Nephron (organoid): ENCODE measurements around the gene APOA4.

Source experiments
- H3K27ac Mint-ChIP-seq, 3 experiments: 2 replicates each; pipeline ENCODE4 v1.8.0; 2020; ENCODE audit warnings: mixed read lengths in 3 of 3, mild to moderate bottlenecking in 2 of 3, moderate library complexity in 1 of 3
- H3K27me3 Mint-ChIP-seq: 2 replicates; pipeline ENCODE4 v1.8.0; 2021; ENCODE audit warnings: low read depth, mild to moderate bottlenecking, moderate library complexity, mixed read lengths
- H3K36me3 Mint-ChIP-seq: 2 replicates; pipeline ENCODE4 v1.8.0; 2020; ENCODE audit warnings: low read depth, mixed read lengths
- H3K4me1 Mint-ChIP-seq: 2 replicates; pipeline ENCODE4 v1.8.0; 2020; ENCODE audit warnings: mixed read lengths
- H3K4me3 Mint-ChIP-seq, 3 experiments: 2 replicates each; pipeline ENCODE4 v1.8.0; 2020; ENCODE audit warnings: mild to moderate bottlenecking in 3 of 3, mixed read lengths in 3 of 3, moderate library complexity in 2 of 3
- H3K9me3 Mint-ChIP-seq: 2 replicates; pipeline ENCODE4 v1.8.0; 2020; ENCODE audit warnings: mixed read lengths
- CTCF ChIP-seq, 3 experiments: fragments of 200-600 bp; sonication (generic); IDR thresholded peaks; one replicate each; pipeline ENCODE4 v1.5.0; 2021; ENCODE audit warnings: antibody characterized with exemption in 3 of 3; ENCODE audit not compliant: unreplicated experiment in 3 of 3

The APOA4 gene

GRCh38 chr11:116831790-116832349 lies 8.8 kb upstream of the APOA4 start:
- H3K9me3 Mint-ChIP-seq, result no peaks in the 10 kb centered on the region
- TF ChIP-seq CTCF (IDR thresholded peaks at IDR 0.05; ENCODE audit: unreplicated experiment in 3 of 3), result no peak
- no peak overlapping the region for H3K27ac Mint-ChIP-seq
- H3K27me3 Mint-ChIP-seq, result peaks cover 11% of the 10 kb centered on the region
- peaks cover 9% of the 10 kb centered on the region for H3K4me1 Mint-ChIP-seq
- H3K4me3 Mint-ChIP-seq, result no peak overlapping the region
- H3K36me3 Mint-ChIP-seq, result no peaks in the 10 kb centered on the region

- Mint-ChIP-seq H3K4me3 (no peak overlapping the region), H3K36me3 (no peaks in the 10 kb centered on the region), H3K27me3 (peaks cover 11% of the 10 kb centered on the region), H3K4me1 (peaks cover 2% of the 10 kb centered on the region), H3K27ac (no peak overlapping the region), H3K9me3 (no peaks in the 10 kb centered on the region)
- no peak for TF ChIP-seq CTCF (IDR thresholded peaks at IDR 0.05; ENCODE audit: unreplicated experiment in 3 of 3)
Measured at GRCh38 chr11:116830184-116830912, 7.2 kb upstream of the APOA4 start.

- no peaks in the 10 kb centered on the region for H3K36me3 Mint-ChIP-seq
- H3K27me3 Mint-ChIP-seq, result peaks cover 11% of the 10 kb centered on the region
Measured at GRCh38 chr11:116829525-116830183, 6.5 kb upstream of the APOA4 start, which contains the start of gene APOC3. Gene APOC3 (plus strand): TSS chr11:116829907. CDS start chr11:116830583, 676 bp downstream.

GRCh38 chr11:116828632-116829524 lies 5.8 kb upstream of the APOA4 start:
- H3K36me3 Mint-ChIP-seq, result no peaks in the 10 kb centered on the region
- no peaks in the 10 kb centered on the region for H3K9me3 Mint-ChIP-seq
- no peaks in the 10 kb centered on the region for H3K4me1 Mint-ChIP-seq
- H3K27me3 Mint-ChIP-seq, result peaks cover 7% of the 10 kb centered on the region
- TF ChIP-seq CTCF (IDR thresholded peaks at IDR 0.05; ENCODE audit: unreplicated experiment in 3 of 3), result no peak
- peak overlapping the region in 2 of 3 experiments; percentile 30 to 74 for H3K27ac Mint-ChIP-seq
- H3K4me3 Mint-ChIP-seq, result no peak overlapping the region

More at GRCh38 chr11:116829525-116830183, 6.5 kb upstream of the APOA4 start, which contains the start of gene APOC3:
- no peaks in the 10 kb centered on the region for H3K9me3 Mint-ChIP-seq
- no peak for TF ChIP-seq CTCF (IDR thresholded peaks at IDR 0.05; ENCODE audit: unreplicated experiment in 3 of 3)
- H3K4me1 Mint-ChIP-seq, result no peaks in the 10 kb centered on the region
- no peak within 1 kb of the TSS for H3K4me3 Mint-ChIP-seq
- H3K27ac Mint-ChIP-seq, result peak within 1 kb of the TSS in 1 of 3 experiments; percentile 30

GRCh38 chr11:116827461-116827860 lies 4.4 kb upstream of the APOA4 start:
- H3K27ac Mint-ChIP-seq, result no peak overlapping the region
- no peaks in the 10 kb centered on the region for H3K4me1 Mint-ChIP-seq
- no peaks in the 10 kb centered on the region for H3K9me3 Mint-ChIP-seq
- no peaks in the 10 kb centered on the region for H3K27me3 Mint-ChIP-seq
- no peak for TF ChIP-seq CTCF (IDR thresholded peaks at IDR 0.05; ENCODE audit: unreplicated experiment in 3 of 3)
- no peak overlapping the region for H3K4me3 Mint-ChIP-seq
- no peaks in the 10 kb centered on the region for H3K36me3 Mint-ChIP-seq
